HL-60 (cell line): ENCODE data around the gene STYX.
"Not testable (repeated sequence)": the region's sequence is repeated elsewhere in the genome, so short reads cannot be mapped to it uniquely, and the experiment has no call there.

ENCODE experiments used
- DNase-seq, 2 experiments: peaks; one replicate each; pipeline ENCODE4 v3.0.0-alpha.2; 2010 to 2020; ENCODE audit warnings: low read depth in 1 of 2, low spot score in 1 of 2
- H3K27ac ChIP-seq: fragments of 250-450 bp; sonication (Bioruptor Pico); replicated peaks from 2 replicates; pipeline ENCODE4 v1.5.1; 2020; ENCODE audit warnings: mild to moderate bottlenecking, moderate library complexity
- H3K27me3 ChIP-seq: fragments of 250-450 bp; sonication (Bioruptor Pico); 2 replicates; pipeline ENCODE4 v1.5.1; 2021; ENCODE audit warnings: mild to moderate bottlenecking, moderate library complexity; ENCODE audit not compliant: insufficient read depth, poor library complexity, severe bottlenecking
- H3K4me3 ChIP-seq: replicated peaks from 2 replicates; pipeline ENCODE4 v1.5.1; 2011; ENCODE audit warnings: mild to moderate bottlenecking, control low read depth, low read length; ENCODE audit not compliant: insufficient read depth
- GABPA ChIP-seq: IDR thresholded peaks from 2 replicates; pipeline ENCODE4 v1.6.1; 2012; ENCODE audit warnings: low read depth
- POLR2AphosphoS5 ChIP-seq: IDR thresholded peaks from 2 replicates; pipeline ENCODE4 v1.6.1; 2012; ENCODE audit warnings: low read depth
- REST ChIP-seq: IDR thresholded peaks from 2 replicates; pipeline ENCODE4 v1.6.1; 2012; ENCODE audit warnings: low read depth; ENCODE audit not compliant: insufficient replicate concordance
- SPI1 ChIP-seq: IDR thresholded peaks from 2 replicates; pipeline ENCODE4 v1.6.1; 2012; ENCODE audit warnings: low read depth, mild to moderate bottlenecking, borderline replicate concordance
- TF ChIP-seq, protein P1 (sequence below): IDR thresholded peaks from one replicate; pipeline ENCODE4 v1.5.1; 2011; ENCODE audit warnings: low read length, control low read depth, inconsistent platforms; ENCODE audit not compliant: insufficient read depth

STYX gene

DNA sequence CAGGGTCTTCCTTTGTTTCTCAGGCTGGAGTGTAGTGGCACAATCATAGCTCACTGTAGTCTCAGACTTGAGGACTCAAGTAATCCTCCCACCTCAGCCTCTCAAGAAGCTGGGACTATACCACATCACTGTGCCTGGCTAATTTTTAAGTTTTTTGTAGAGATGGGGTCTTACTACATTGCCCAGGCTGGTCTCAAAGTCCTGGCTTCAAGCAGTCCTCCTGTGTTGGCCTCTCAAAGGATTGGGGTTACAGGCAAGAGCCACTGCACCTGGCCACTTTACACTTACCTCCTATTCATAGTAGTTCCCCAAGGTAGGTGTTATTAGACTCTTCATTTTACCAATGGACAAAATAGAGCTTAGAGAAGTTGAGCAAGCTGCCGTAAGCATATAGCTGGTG, 29.2 kb downstream of the STYX start:
- no peak for DNase-seq
- no peak overlapping the region for H3K27ac ChIP-seq
- H3K4me3 ChIP-seq, result no peak overlapping the region
- TF ChIP-seq POLR2AphosphoS5 (no peak), GABPA (no peak)
- no peaks in the 10 kb centered on the region for H3K27me3 ChIP-seq

DNA sequence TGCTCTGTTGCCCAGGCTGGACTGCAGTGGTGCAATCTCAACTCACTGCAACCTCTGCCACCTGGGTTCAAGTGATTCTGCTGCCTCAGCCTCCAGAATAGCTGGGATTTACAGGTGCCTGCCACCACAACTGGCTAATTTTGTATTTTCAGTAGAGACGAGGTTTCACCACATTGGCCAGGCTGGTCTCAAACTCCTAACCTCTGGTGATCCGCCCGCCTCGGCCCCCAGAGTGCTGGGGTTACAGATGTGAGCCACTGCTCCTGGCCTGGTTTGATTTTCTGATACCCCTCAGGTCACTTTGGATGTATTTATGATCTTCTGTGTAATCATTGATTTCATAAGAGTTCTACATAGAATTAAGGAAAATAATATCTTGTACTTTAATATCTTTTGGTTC, 33.0 kb downstream of the STYX start:
- DNase-seq, H3K4me3 ChIP-seq, H3K27ac ChIP-seq, H3K27me3 ChIP-seq: not testable (repeated sequence)

DNA sequence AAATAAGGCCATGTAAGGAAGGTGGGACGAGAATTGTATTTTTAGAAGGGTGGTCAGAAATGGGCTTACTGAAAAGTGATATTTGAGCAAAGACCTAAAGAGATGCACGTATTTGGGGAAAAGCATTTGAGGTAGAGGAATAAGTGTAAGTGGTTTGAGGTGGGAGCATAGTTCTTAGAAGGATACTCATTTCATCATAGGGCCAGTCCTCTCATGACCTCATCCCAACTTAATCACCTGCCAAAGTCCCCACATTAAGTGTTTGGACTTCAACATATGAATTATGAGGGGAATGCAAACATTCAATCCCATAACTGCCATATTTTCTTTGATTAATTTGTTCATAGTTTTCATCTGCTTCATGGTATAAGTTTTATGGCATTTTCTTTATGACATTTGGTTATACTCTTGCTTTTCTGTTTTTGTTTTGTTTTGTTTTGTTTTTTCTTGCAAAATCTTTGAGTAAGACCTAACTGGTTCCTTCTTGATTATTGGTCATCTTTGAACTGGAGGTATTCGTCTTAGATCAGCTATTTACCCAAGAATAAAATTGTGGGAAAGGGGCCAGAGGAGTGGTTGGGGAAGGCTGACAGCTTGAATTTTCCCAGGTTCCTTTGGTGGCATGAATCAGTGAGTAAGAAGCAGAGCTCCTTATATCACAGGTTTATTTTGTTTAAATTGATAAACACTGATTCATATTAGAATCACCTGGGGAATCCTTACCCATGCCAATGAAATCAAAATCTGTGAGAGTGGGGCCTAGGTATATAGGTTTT, 37.3 kb downstream of the STYX start:
- no peak overlapping the region for H3K27ac ChIP-seq
- TF ChIP-seq, protein P1, sequence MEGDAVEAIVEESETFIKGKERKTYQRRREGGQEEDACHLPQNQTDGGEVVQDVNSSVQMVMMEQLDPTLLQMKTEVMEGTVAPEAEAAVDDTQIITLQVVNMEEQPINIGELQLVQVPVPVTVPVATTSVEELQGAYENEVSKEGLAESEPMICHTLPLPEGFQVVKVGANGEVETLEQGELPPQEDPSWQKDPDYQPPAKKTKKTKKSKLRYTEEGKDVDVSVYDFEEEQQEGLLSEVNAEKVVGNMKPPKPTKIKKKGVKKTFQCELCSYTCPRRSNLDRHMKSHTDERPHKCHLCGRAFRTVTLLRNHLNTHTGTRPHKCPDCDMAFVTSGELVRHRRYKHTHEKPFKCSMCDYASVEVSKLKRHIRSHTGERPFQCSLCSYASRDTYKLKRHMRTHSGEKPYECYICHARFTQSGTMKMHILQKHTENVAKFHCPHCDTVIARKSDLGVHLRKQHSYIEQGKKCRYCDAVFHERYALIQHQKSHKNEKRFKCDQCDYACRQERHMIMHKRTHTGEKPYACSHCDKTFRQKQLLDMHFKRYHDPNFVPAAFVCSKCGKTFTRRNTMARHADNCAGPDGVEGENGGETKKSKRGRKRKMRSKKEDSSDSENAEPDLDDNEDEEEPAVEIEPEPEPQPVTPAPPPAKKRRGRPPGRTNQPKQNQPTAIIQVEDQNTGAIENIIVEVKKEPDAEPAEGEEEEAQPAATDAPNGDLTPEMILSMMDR, result no peak
- TF ChIP-seq POLR2AphosphoS5 (no peak), SPI1 (no peak), REST (no peak)
- DNase-seq, result no peak

GRCh38 chr14:52769887-52770286, 39.9 kb downstream of the STYX start:
- Histone ChIP-seq H3K4me3 (no peak overlapping the region), H3K27ac (no peak overlapping the region), H3K27me3 (no peaks in the 10 kb centered on the region)
- DNase-seq, result no peak
- TF ChIP-seq SPI1, result no peak
- no peak for TF ChIP-seq POLR2AphosphoS5
- no peak for TF ChIP-seq GABPA
- TF ChIP-seq REST, result no peak
- TF ChIP-seq, protein P1, result no peak

More for the DNA sequence above, 37.3 kb downstream of the STYX start:
- Histone ChIP-seq H3K27me3 (no peaks in the 10 kb centered on the region), H3K4me3 (no peak overlapping the region)

GRCh38 chr14:52776816-52777215, 46.9 kb downstream of the STYX start:
- DNase-seq, result no peak
- TF ChIP-seq SPI1, result no peak
- TF ChIP-seq, protein P1, result no peak
- TF ChIP-seq GABPA, result no peak
- TF ChIP-seq POLR2AphosphoS5, result no peak
- TF ChIP-seq REST, result no peak
- no peak overlapping the region for H3K27ac ChIP-seq
- no peak overlapping the region for H3K4me3 ChIP-seq
- no peaks in the 10 kb centered on the region for H3K27me3 ChIP-seq
